Measurements from ENCODE around the gene GPR68. TPM values are rescaled to one million over a fixed set of nuclear protein-coding genes. Genes with fewer than 3 reads are reported as not detected.
"Not testable (repeated sequence)": the region's sequence is repeated elsewhere in the genome, so short reads cannot be mapped to it uniquely, and the experiment has no call there.

The GPR68 gene
- total and polyA plus RNA-seq, 5 donors = 0.25 to 1.0 (median 0.79) TPM

- H3K27ac ChIP-seq (ENCODE audit: low read length) = no peak overlapping the region
- H3K27me3 ChIP-seq (ENCODE audit: control insufficient read depth, insufficient read depth) = no peaks in the 10 kb centered on the region
- WGBS = 3% methylated on average over 95 of the region's 95 CpGs
- no peaks in the 10 kb centered on the region for H3K9me3 ChIP-seq (ENCODE audit: control insufficient read depth, low read length)
- ATAC-seq = peak; percentile 58 to 62
- H3K4me1 ChIP-seq (ENCODE audit: control insufficient read depth, insufficient read depth, low read length) = peaks cover 3% of the 10 kb centered on the region
- peak in 2 of 3 donors; percentile 78 to 81 for DNase-seq
- intact Hi-C loops (cut with DNase I) = no loop called here
- H3K4me3 ChIP-seq (ENCODE audit: low read length) = peak overlapping the region; percentile 61
Observed at GRCh38 chr14:91252871-91253794, 8.6 kb upstream of the GPR68 start.

GRCh38 chr14:91250912-91251311, 6.4 kb upstream of the GPR68 start:
- H3K4me3 ChIP-seq (ENCODE audit: low read length) = no peak overlapping the region
- no peak overlapping the region for H3K27ac ChIP-seq (ENCODE audit: low read length)
- no peak for ATAC-seq
- H3K27me3 ChIP-seq (ENCODE audit: control insufficient read depth, insufficient read depth) = no peaks in the 10 kb centered on the region
- intact Hi-C loops (cut with DNase I) = no loop called here
- H3K4me1 ChIP-seq (ENCODE audit: control insufficient read depth, insufficient read depth, low read length) = peaks cover 3% of the 10 kb centered on the region
- 43% methylated on average over 5 of the region's 5 CpGs for whole genome bisulfite sequencing
- peak in 1 of 3 donors; percentile 55 for DNase-seq
- no peaks in the 10 kb centered on the region for H3K9me3 ChIP-seq (ENCODE audit: control insufficient read depth, low read length)

GRCh38 chr14:91249841-91250616, 5.5 kb upstream of the GPR68 start:
- ATAC-seq = no peak
- Histone ChIP-seq H3K27me3 (ENCODE audit: control insufficient read depth, insufficient read depth) (no peaks in the 10 kb centered on the region), H3K4me1 (ENCODE audit: control insufficient read depth, insufficient read depth, low read length) (peaks cover 3% of the 10 kb centered on the region), H3K4me3 (ENCODE audit: low read length) (no peak overlapping the region), H3K27ac (ENCODE audit: low read length) (no peak overlapping the region), H3K9me3 (ENCODE audit: control insufficient read depth, low read length) (no peaks in the 10 kb centered on the region)
- 63% methylated on average over 10 of the region's 10 CpGs for WGBS
- DNase-seq = peak in 1 of 3 donors; percentile 58
- intact Hi-C loops (cut with DNase I) = no loop called here

- H3K4me1 ChIP-seq (ENCODE audit: control insufficient read depth, insufficient read depth, low read length) = peaks cover 3% of the 10 kb centered on the region
- DNase-seq (no peak), ATAC-seq (no peak)
- H3K9me3 ChIP-seq (ENCODE audit: control insufficient read depth, low read length) = no peaks in the 10 kb centered on the region
- H3K27me3 ChIP-seq (ENCODE audit: control insufficient read depth, insufficient read depth) = no peaks in the 10 kb centered on the region
- intact Hi-C loops (cut with DNase I) = no loop called here
- 94% methylated on average over 15 of the region's 15 CpGs for WGBS
- H3K27ac ChIP-seq (ENCODE audit: low read length) = no peak overlapping the region
- no peak overlapping the region for H3K4me3 ChIP-seq (ENCODE audit: low read length)
Observed at GRCh38 chr14:91246051-91246852, 1.7 kb upstream of the GPR68 start.

GRCh38 chr14:91245616-91246015, 1.1 kb upstream of the GPR68 start:
- not testable (repeated sequence) for H3K4me1 ChIP-seq (ENCODE audit: control insufficient read depth, insufficient read depth, low read length); ATAC-seq
- 97% methylated on average over 8 of the region's 8 CpGs for WGBS

GRCh38 chr14:91245029-91245428, 525 bp upstream of the GPR68 start:
- WGBS = 83% methylated on average over 9 of the region's 9 CpGs
- Histone ChIP-seq H3K4me3 (ENCODE audit: low read length) (no peak overlapping the region), H3K9me3 (ENCODE audit: control insufficient read depth, low read length) (no peaks in the 10 kb centered on the region), H3K27me3 (ENCODE audit: control insufficient read depth, insufficient read depth) (no peaks in the 10 kb centered on the region), H3K27ac (ENCODE audit: low read length) (no peak overlapping the region), H3K4me1 (ENCODE audit: control insufficient read depth, insufficient read depth, low read length) (peaks cover 3% of the 10 kb centered on the region)
- DNase-seq (peak in 1 of 3 donors; percentile 47), ATAC-seq (peak in 1 of 2 donors; percentile 10)
- intact Hi-C loops (cut with DNase I) = no loop called here

More at GRCh38 chr14:91245616-91246015, 1.1 kb upstream of the GPR68 start:
- H3K27ac ChIP-seq (ENCODE audit: low read length); H3K27me3 ChIP-seq (ENCODE audit: control insufficient read depth, insufficient read depth); DNase-seq; H3K4me3 ChIP-seq (ENCODE audit: low read length); H3K9me3 ChIP-seq (ENCODE audit: control insufficient read depth, low read length); intact Hi-C loops (cut with DNase I): not testable (repeated sequence)

- no peaks in the 10 kb centered on the region for H3K27me3 ChIP-seq (ENCODE audit: control insufficient read depth, insufficient read depth)
- ATAC-seq = no peak
- no peak overlapping the region for H3K4me3 ChIP-seq (ENCODE audit: low read length)
- intact Hi-C loops (cut with DNase I) = no loop called here
- WGBS = 84% methylated on average over 6 of the region's 6 CpGs
- H3K27ac ChIP-seq (ENCODE audit: low read length) = no peak overlapping the region
- DNase-seq = no peak
- H3K4me1 ChIP-seq (ENCODE audit: control insufficient read depth, insufficient read depth, low read length) = peaks cover 3% of the 10 kb centered on the region
- no peaks in the 10 kb centered on the region for H3K9me3 ChIP-seq (ENCODE audit: control insufficient read depth, low read length)
Observed at GRCh38 chr14:91243074-91243471, 1.4 kb downstream of the GPR68 start.

- no peak for ATAC-seq
- H3K27ac ChIP-seq (ENCODE audit: low read length) = no peak overlapping the region
- H3K4me3 ChIP-seq (ENCODE audit: low read length) = no peak overlapping the region
- DNase-seq = no peak
- H3K9me3 ChIP-seq (ENCODE audit: control insufficient read depth, low read length) = no peaks in the 10 kb centered on the region
- WGBS = 81% methylated on average over 4 of the region's 4 CpGs
- peaks cover 3% of the 10 kb centered on the region for H3K4me1 ChIP-seq (ENCODE audit: control insufficient read depth, insufficient read depth, low read length)
- no peaks in the 10 kb centered on the region for H3K27me3 ChIP-seq (ENCODE audit: control insufficient read depth, insufficient read depth)
- intact Hi-C loops (cut with DNase I) = no loop called here
Observed at GRCh38 chr14:91242635-91243034, 1.9 kb downstream of the GPR68 start.

- intact Hi-C loops (cut with DNase I) = no loop called here
- ATAC-seq = no peak
- no peaks in the 10 kb centered on the region for H3K9me3 ChIP-seq (ENCODE audit: control insufficient read depth, low read length)
- DNase-seq = no peak
- 71% methylated on average over 7 of the region's 7 CpGs for WGBS
- peaks cover 3% of the 10 kb centered on the region for H3K4me1 ChIP-seq (ENCODE audit: control insufficient read depth, insufficient read depth, low read length)
- H3K27me3 ChIP-seq (ENCODE audit: control insufficient read depth, insufficient read depth) = no peaks in the 10 kb centered on the region
- H3K27ac ChIP-seq (ENCODE audit: low read length) = no peak overlapping the region
- no peak overlapping the region for H3K4me3 ChIP-seq (ENCODE audit: low read length)
Observed at GRCh38 chr14:91241863-91242262, 2.6 kb downstream of the GPR68 start.

- no peak for ATAC-seq
- no peaks in the 10 kb centered on the region for H3K9me3 ChIP-seq (ENCODE audit: control insufficient read depth, low read length)
- intact Hi-C loops (cut with DNase I) = no loop called here
- no peak for DNase-seq
- WGBS = 73% methylated on average over 8 of the region's 8 CpGs
- H3K4me1 ChIP-seq (ENCODE audit: control insufficient read depth, insufficient read depth, low read length) = no peaks in the 10 kb centered on the region
- no peaks in the 10 kb centered on the region for H3K27me3 ChIP-seq (ENCODE audit: control insufficient read depth, insufficient read depth)
- no peak overlapping the region for H3K27ac ChIP-seq (ENCODE audit: low read length)
- H3K4me3 ChIP-seq (ENCODE audit: low read length) = no peak overlapping the region
Observed at GRCh38 chr14:91238661-91239060, 5.8 kb downstream of the GPR68 start.

Measured in right cardiac atrium (tissue), 5 donors.